PC-9 (cell line): ENCODE data around the gene RAB3C. TPM values are rescaled to one million over a fixed set of nuclear protein-coding genes. Genes with fewer than 3 reads are reported as not detected.

Source experiments
- BruUV-seq: library from RNA; stranded (reverse); fragments of 400-500 nt; replicated peaks from 2 replicates; lab custom pipeline; 2021; lab: Mats Ljungman, UMichigan
- CTCF ChIA-PET: fragments of 300-600 bp; sonication (Branson Sonifier 250); formaldehyde crosslinking; loops from one replicate; lab custom pipeline; 2022; ENCODE audit warnings: antibody characterized with exemption; lab: Charles Lee
- POLR2A ChIA-PET: fragments of 300-600 bp; sonication (Branson Sonifier 250); formaldehyde crosslinking; loops from one replicate; lab custom pipeline; 2022; ENCODE audit warnings: antibody characterized with exemption; ENCODE audit not compliant: unreplicated experiment; lab: Charles Lee
- DNase-seq, 2 experiments: peaks; one replicate each; pipeline versions ENCODE4 v3.0.0 to v3.0.0-alpha.2; 2015 to 2022; ENCODE audit warnings: mixed read lengths in 1 of 2
- H2AFZ ChIP-seq: fragments of 200-600 bp; sonication (generic); 2 replicates; pipeline ENCODE4 v1.8.1; 2017; ENCODE audit warnings: antibody characterized with exemption
- H3F3A ChIP-seq: fragments of 200-600 bp; sonication (generic); 2 replicates; pipeline ENCODE4 v1.8.1; 2017; ENCODE audit warnings: antibody characterized with exemption, mild to moderate bottlenecking, low read depth; ENCODE audit not compliant: insufficient read depth
- H3K27ac ChIP-seq: fragments of 200-600 bp; sonication (generic); 2 replicates; pipeline ENCODE4 v1.6.1; 2016; ENCODE audit warnings: mixed run types
- H3K27me3 ChIP-seq: fragments of 200-600 bp; sonication (generic); 2 replicates; pipeline ENCODE4 v1.6.1; 2016; ENCODE audit warnings: low read depth, mixed run types; ENCODE audit not compliant: insufficient read depth
- H3K36me3 ChIP-seq: fragments of 200-600 bp; sonication (generic); 2 replicates; pipeline ENCODE4 v1.6.1; 2016; ENCODE audit warnings: low read depth, mixed run types
- H3K4me1 ChIP-seq: fragments of 200-600 bp; sonication (generic); replicated peaks from 2 replicates; pipeline ENCODE4 v1.6.1; 2016; ENCODE audit warnings: mixed run types; ENCODE audit not compliant: insufficient read depth
- H3K4me2 ChIP-seq: fragments of 200-600 bp; sonication (generic); 2 replicates; pipeline ENCODE4 v1.6.1; 2017; ENCODE audit warnings: mixed run types
- H3K4me3 ChIP-seq: fragments of 200-600 bp; sonication (generic); 2 replicates; pipeline ENCODE4 v1.6.1; 2016; ENCODE audit warnings: mixed run types
- H3K79me2 ChIP-seq: fragments of 200-600 bp; sonication (generic); 2 replicates; pipeline ENCODE4 v1.6.1; 2017; ENCODE audit warnings: low read depth, mixed run types
- H3K9me2 ChIP-seq: fragments of 200-600 bp; sonication (generic); 2 replicates; pipeline ENCODE4 v1.8.1; 2017; ENCODE audit warnings: mild to moderate bottlenecking; ENCODE audit not compliant: insufficient read depth
- H3K9me3 ChIP-seq: fragments of 200-600 bp; sonication (generic); 2 replicates; pipeline ENCODE4 v1.8.1; 2016; ENCODE audit warnings: low read depth; ENCODE audit not compliant: insufficient read depth
- H4K20me1 ChIP-seq: fragments of 200-600 bp; sonication (generic); 2 replicates; pipeline ENCODE4 v1.8.1; 2017; ENCODE audit not compliant: insufficient read depth
- EZH2 ChIP-seq: fragments of 200-600 bp; sonication (generic); IDR thresholded peaks from 2 replicates; pipeline ENCODE4 v1.8.0; 2017; ENCODE audit warnings: antibody characterized with exemption, low read depth
- intact Hi-C: fragments of 100-400 bp; cut with micrococcal nuclease; formaldehyde crosslinking; loops from one replicate; pipeline ENCODE4 v1.10.0; 2022; ENCODE audit not compliant: unreplicated experiment
- total RNA-seq: library from RNA; stranded (reverse); gene quantifications from 2 replicates; pipeline ENCODE4 v1.2.3, GENCODE V29; 2021
- TF ChIP-seq, protein P1 (sequence below): fragments of 200-600 bp; sonication (generic); conservative IDR thresholded peaks from 2 replicates; pipeline ENCODE4 v1.6.1; 2017; ENCODE audit warnings: mixed run types, antibody characterized with exemption, mild to moderate bottlenecking, moderate library complexity

Gene RAB3C
- total RNA-seq, 1 experiment from 2014 or later = not detected

GRCh38 chr5:58767104-58767503 is 184.2 kb downstream of the RAB3C start:
- intact Hi-C loops = no loop called here
- Histone ChIP-seq H3K4me2 (no peak overlapping the region), H3K27me3 (no peaks in the 10 kb centered on the region), H3K36me3 (no peaks in the 10 kb centered on the region), H3K4me3 (no peak overlapping the region), H3K27ac (no peak overlapping the region), H3K79me2 (no peaks in the 10 kb centered on the region), H3F3A (no peaks in the 10 kb centered on the region), H3K9me3 (no peaks in the 10 kb centered on the region), H3K9me2 (no peaks in the 10 kb centered on the region), H3K4me1 (no peaks in the 10 kb centered on the region), H2AFZ (no peak overlapping the region), H4K20me1 (no peaks in the 10 kb centered on the region)
- ChIA-PET CTCF (no interaction called here), POLR2A (no interaction called here)
- DNase-seq = no peak
- TF ChIP-seq, protein P1, sequence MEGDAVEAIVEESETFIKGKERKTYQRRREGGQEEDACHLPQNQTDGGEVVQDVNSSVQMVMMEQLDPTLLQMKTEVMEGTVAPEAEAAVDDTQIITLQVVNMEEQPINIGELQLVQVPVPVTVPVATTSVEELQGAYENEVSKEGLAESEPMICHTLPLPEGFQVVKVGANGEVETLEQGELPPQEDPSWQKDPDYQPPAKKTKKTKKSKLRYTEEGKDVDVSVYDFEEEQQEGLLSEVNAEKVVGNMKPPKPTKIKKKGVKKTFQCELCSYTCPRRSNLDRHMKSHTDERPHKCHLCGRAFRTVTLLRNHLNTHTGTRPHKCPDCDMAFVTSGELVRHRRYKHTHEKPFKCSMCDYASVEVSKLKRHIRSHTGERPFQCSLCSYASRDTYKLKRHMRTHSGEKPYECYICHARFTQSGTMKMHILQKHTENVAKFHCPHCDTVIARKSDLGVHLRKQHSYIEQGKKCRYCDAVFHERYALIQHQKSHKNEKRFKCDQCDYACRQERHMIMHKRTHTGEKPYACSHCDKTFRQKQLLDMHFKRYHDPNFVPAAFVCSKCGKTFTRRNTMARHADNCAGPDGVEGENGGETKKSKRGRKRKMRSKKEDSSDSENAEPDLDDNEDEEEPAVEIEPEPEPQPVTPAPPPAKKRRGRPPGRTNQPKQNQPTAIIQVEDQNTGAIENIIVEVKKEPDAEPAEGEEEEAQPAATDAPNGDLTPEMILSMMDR = no peak
- no peak for TF ChIP-seq EZH2
- BruUV-seq = no TSS peak

DNA sequence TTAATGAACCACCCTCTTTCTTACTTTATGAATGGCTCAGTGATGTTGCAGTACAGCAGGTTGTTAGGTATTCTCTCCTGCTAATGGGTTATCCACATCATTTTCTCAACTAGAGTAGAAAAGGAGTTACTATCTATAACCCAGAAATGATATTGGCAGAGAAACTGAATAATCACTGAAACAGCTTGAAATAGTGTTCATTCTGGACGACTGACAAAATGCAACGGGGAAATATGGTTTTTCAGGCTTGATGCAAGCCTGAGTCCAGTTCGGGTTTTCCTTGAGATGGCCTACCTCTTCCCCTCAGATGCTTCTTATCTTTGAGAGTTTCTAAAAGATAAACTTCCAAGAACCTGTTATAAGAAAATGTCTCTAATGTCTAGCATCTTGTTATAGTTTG is 187.3 kb downstream of the RAB3C start:
- Histone ChIP-seq H3K4me2 (no peak overlapping the region), H3K79me2 (no peaks in the 10 kb centered on the region), H3K36me3 (no peaks in the 10 kb centered on the region), H4K20me1 (no peaks in the 10 kb centered on the region), H3F3A (no peaks in the 10 kb centered on the region), H3K4me3 (no peak overlapping the region), H3K27me3 (no peaks in the 10 kb centered on the region; the same call in 1 of the 2 replicates), H2AFZ (no peak overlapping the region), H3K4me1 (no peaks in the 10 kb centered on the region), H3K9me2 (no peaks in the 10 kb centered on the region), H3K27ac (no peak overlapping the region), H3K9me3 (no peaks in the 10 kb centered on the region)
- CTCF ChIA-PET = no interaction called here
- POLR2A ChIA-PET = no interaction called here
- TF ChIP-seq, protein P1 = no peak
- no peak for TF ChIP-seq EZH2
- no TSS peak for BruUV-seq
- intact Hi-C loops = no loop called here
- DNase-seq = no peak

DNA sequence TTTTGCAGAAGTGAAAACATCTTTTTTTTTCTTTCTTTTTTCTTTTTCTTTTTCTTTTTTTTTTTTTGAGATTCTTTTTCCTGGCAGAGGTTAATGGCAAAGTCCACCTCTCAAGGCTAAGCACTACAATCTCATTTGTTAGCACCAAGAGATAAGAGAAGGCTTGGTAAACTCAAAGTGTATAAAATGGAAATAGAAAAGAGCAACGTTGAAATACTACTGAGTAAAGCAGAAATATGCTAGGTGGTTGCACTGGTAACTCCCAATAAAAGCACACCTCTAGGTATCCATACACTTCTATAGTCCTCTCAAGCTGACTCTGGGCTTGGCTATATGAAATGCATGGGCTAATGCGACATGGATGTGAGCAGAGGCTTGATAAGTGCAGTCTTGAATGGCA is 188.9 kb downstream of the RAB3C start:
- no peak for TF ChIP-seq EZH2
- H2AFZ ChIP-seq = no peak overlapping the region
- no peak overlapping the region for H3K4me3 ChIP-seq
- no peaks in the 10 kb centered on the region for H3K9me3 ChIP-seq
- no TSS peak for BruUV-seq
- no peak for DNase-seq
- intact Hi-C loops = no loop called here
- H3K4me1 ChIP-seq = no peaks in the 10 kb centered on the region
- H3K4me2 ChIP-seq = no peak overlapping the region
- no peak overlapping the region for H3K27ac ChIP-seq
- H4K20me1 ChIP-seq = no peaks in the 10 kb centered on the region
- ChIA-PET CTCF (no interaction called here), POLR2A (no interaction called here)
- no peaks in the 10 kb centered on the region for H3K79me2 ChIP-seq
- H3F3A ChIP-seq = no peaks in the 10 kb centered on the region
- H3K9me2 ChIP-seq = no peaks in the 10 kb centered on the region
- H3K27me3 ChIP-seq = no peaks in the 10 kb centered on the region; the same call in 1 of the 2 replicates
- H3K36me3 ChIP-seq = no peaks in the 10 kb centered on the region

DNA sequence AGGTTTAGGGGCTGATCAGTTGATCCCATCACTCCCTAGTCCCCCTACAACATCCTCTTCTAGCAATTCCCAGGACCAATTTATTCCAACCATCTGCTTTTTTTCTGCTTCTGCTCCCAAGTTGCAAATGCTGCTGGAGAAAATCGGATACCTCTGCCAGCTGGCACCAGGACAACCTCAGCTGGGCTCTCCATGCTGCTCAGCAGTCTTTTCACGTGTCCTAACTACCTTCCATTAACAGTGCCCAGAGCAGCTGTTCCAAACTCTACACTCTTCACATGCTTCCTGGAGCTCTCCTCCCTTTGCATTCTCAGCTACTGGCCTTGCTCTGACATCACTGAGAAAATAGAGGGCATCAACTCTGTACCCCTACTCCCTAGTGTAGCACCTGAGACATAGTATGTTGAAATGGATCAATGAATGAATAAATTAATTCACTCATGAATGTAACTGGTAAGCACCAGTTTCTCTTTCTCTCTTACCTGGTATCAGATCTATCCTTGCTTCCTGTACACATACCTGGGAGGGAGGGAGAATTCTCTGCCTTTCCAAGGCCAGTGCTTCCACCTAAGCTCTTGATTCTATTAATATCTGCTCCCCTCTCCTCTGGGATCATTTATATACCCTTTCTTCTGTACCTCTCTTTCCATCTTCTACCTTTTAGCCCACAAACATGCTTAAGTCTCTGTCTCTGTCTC is 191.0 kb downstream of the RAB3C start:
- no peaks in the 10 kb centered on the region for H4K20me1 ChIP-seq
- no peaks in the 10 kb centered on the region for H3F3A ChIP-seq
- BruUV-seq = no TSS peak
- no peaks in the 10 kb centered on the region for H3K79me2 ChIP-seq
- DNase-seq = no peak
- CTCF ChIA-PET = no interaction called here
- intact Hi-C loops = no loop called here
- TF ChIP-seq, protein P1 = no peak
- no peak for TF ChIP-seq EZH2
- no peaks in the 10 kb centered on the region for H3K9me2 ChIP-seq
- H3K36me3 ChIP-seq = no peaks in the 10 kb centered on the region
- POLR2A ChIA-PET = no interaction called here
- H3K27ac ChIP-seq = no peak overlapping the region
- H3K4me2 ChIP-seq = no peak overlapping the region
- no peak overlapping the region for H2AFZ ChIP-seq
- no peak overlapping the region for H3K4me3 ChIP-seq
- no peaks in the 10 kb centered on the region for H3K4me1 ChIP-seq
- no peaks in the 10 kb centered on the region for H3K9me3 ChIP-seq
- no peaks in the 10 kb centered on the region; the same call in 1 of the 2 replicates for H3K27me3 ChIP-seq
